Measurements from ENCODE around the gene AKAP13. TPM values are rescaled to one million over a fixed set of nuclear protein-coding genes. Genes with fewer than 3 reads are reported as not detected.

AKAP13 gene
- polyA plus RNA-seq, 4 donors: 71.3 to 100 (median 83.7) TPM

DNA sequence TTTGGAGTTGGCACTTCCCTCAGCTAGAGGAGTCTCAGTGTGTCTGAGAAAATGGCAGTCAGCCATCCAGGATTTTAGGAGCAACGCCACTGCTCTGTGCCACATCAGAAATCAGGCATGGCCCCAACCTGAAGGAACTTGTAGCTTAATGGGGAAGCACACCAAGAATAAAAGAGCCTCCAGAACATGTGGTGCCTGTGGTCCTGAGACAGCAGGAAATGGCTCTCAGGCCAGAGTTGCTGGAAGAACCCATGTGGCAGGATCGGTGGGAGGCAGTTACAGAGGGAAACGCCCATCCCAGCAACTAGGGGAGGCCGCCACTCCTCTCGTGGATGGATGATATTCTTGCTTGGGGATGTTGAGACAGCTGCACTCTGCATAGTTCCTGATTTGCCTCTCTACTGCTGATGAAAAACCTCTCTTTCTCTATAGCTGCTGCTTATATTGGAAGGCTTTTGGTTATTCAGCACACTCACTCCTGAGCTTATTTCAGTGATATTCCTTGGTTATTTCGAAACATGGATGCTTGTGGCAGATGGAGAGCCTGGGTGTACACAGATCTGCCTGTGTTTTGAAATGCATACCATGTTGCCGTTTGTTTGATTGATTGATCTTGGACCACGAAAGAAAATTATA lies 361.9 kb downstream of the AKAP13 start:
- DNase-seq (ENCODE audit: low read depth in 4 of 4, low spot score in 2 of 4): no peak

DNA sequence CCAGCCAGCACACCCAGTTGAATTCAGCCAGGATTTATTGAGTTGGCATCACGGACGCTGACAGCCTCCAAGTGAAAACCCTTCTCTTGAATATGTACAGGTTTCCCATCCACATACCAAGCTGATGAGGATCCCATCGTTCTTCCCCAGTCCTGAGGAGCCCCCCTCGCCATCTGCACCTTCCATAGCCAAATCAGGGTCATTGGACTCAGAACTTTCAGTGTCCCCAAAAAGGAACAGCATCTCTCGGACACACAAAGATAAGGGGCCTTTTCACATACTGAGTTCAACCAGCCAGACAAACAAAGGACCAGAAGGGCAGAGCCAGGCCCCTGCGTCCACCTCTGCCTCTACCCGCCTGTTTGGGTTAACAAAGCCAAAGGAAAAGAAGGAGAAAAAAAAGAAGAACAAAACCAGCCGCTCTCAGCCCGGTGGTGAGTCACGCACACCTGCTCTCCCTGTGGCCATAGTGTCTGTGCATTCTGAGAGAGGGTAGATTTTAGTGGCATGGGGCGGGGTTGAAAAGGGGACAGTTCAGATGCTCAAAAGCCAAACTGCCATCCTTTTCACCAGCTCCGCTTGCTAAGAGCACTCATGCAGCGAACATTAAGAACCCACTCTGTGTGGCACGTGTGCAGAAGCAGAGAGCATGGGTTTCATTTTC lies 363.1 kb downstream of the AKAP13 start:
- DNase-seq (ENCODE audit: low read depth in 4 of 4, low spot score in 2 of 4): no peak

DNA sequence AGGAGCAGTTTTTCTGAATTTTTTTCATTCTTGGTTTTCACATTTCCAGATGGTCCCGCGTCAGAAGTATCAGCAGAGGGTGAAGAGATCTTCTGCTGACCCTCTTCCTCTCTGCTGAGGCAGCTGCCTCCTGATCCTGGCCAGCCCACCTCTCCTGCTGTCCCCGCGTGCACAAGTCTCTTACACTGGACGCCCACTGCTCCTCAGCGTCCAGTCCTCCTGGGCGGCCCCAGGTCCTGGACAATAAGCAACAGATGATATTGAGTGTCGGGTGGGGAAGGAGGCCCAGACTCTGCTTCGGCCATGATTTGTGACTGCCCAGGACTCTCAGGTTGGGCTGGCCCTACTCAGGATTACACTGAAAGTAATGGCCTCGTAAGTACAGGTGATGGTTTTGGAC lies 364.2 kb downstream of the AKAP13 start:
- no peak for DNase-seq (ENCODE audit: low read depth in 4 of 4, low spot score in 2 of 4)

DNA sequence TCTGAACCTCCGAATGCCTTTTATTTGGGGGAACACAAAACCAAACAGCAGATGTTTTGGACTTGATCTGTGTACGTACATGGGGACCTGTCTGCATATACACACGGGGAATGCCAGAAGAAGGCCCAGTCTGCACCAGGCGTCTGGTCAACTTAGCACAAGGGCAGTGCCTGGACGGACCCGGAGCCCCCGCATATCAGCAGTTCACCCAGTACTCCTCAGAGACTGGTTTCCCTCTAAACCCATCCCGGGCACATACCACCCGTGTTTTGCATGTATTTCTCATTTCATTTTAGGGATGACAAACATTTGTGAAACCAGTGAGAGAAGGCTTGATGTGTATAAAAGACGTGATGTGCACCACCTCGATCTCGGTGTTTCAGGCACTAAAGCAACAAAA lies 364.6 kb downstream of the AKAP13 start:
- DNase-seq (ENCODE audit: low read depth in 4 of 4, low spot score in 2 of 4): no peak

DNA sequence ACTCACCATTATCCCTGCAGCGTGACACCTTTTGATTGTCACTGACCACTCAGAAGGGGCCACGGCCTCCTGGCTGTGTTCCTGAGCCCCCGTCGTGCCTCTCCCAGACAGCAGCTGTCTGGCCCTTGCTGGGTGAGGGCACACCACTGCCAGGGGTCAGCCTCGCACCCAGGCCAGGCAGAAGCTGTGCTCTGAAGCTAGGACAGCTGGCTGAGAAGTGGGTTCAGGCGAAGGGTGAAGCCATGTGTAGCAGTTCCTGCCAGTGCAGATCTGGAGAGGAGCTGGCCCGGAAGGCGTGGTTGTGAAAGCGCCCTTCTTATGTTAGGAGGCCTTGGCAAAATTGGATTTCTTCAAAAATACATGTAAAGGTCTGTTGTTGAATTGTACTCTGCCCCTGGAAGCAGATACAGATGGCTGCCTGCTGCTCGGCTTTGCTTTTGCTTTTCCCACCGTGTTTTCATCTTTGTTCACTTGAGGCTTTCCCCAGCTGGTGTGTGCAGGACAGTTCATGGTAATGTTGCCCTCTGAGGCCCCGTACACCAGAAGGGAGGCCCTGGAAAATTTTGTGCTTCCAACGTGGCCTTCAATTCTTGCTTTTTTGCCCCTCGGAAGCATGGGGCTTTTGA lies 365.2 kb downstream of the AKAP13 start:
- DNase-seq (ENCODE audit: low read depth in 4 of 4, low spot score in 2 of 4): no peak

DNA sequence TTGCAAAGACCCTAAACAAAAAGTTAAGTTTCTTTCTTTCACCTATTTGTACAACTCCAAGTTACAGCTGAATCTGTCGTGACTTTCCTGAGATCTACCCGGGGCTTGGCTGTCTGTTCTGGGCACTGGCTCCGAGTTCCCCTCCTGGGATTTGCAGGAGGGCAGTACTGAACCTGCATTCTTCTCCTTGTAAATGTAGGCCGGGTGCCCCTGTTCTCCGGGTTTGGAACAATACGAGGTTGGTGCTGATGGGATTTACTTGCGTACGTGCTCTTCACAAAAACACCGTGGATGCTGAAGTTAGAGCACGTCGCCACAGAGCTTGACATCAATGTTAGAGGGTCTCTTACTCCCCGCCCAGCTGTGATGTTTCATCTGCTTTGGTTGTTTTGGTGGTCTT lies 366.2 kb downstream of the AKAP13 start:
- DNase-seq (ENCODE audit: low read depth in 4 of 4, low spot score in 2 of 4): no peak

DNA sequence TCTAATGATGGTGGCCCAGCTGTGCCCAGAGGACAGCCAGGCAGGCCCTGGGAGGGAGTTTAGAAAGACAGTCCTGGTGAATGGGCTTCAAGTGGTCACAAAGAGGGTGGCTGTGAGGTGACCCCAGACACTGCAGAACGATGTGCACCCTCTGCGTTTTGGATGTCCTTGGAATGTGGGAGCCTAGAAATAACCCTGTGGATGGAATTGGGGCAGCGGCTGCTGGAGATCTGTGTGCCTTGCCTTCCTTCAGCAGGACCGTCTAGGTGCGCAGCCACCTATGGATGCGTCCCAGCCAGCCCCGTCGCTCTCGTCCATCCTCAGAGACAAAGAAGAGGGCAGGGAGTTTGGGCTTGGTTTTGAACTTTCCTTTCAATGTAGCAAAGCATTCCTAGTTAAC lies 367.8 kb downstream of the AKAP13 start:
- no peak for DNase-seq (ENCODE audit: low read depth in 4 of 4, low spot score in 2 of 4)

DNA sequence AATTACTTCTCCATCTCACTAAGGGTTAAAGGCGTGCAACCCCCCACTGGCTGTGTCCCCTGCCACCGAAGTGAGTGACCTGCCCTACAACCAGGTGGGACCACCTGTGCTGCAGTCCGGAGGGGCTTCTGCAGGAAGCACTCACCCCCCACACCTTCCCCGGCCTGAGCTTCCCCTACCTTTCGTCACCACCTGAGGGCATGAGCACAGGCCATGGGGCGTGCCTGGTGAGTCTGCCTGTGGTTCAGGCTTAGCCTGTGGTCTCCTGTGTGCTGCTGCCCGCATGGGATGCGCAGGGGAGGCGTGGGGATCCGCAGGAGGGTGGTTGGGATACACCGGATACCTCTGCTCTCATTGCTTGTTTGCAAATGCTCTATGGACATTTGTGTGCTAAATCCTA lies 368.3 kb downstream of the AKAP13 start:
- DNase-seq (ENCODE audit: low read depth in 4 of 4, low spot score in 2 of 4): no peak

DNA sequence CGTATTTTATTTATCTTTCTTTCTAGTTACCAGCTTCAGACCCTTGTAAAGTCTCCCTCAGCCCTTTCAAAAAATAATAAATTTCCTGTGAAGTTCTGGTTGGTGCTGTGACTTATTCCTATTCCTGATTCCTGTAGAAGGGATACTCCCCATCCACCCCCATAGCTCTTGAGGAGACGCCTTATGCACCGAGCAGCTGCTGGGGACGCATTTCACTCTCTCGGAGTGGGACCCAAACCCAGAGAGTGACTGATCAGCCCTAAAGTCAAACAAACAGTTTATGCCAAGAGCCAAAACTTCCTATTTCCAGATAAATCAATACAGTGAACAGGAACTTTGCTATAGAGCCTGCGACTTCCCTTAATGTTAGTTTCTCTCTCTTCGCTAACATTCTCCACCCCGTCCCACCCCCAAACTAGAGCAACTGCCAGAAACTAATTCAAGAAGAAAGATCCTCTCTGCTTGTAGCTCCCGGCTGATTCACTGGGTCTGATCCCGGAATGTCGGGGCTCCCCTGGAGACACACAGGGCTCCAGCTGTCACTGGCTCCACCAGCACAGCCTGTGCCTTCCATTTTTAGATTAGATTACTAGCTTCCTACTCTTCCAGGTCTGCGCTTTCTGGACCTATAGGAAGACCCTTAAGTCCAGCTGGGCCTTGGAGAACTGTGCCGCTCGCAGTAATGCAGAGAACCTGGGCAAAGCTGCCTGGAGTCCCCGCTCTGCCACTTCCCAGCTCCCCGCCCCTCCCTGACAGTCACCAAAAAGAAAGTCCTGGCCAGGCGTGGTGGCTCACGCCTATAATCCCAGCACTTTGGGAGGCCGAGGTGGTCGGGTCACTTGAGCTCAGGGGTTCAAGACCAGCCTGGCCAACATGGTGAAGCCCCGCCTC lies 369.1 kb downstream of the AKAP13 start:
- no peak for DNase-seq (ENCODE audit: low read depth in 4 of 4, low spot score in 2 of 4)

DNA sequence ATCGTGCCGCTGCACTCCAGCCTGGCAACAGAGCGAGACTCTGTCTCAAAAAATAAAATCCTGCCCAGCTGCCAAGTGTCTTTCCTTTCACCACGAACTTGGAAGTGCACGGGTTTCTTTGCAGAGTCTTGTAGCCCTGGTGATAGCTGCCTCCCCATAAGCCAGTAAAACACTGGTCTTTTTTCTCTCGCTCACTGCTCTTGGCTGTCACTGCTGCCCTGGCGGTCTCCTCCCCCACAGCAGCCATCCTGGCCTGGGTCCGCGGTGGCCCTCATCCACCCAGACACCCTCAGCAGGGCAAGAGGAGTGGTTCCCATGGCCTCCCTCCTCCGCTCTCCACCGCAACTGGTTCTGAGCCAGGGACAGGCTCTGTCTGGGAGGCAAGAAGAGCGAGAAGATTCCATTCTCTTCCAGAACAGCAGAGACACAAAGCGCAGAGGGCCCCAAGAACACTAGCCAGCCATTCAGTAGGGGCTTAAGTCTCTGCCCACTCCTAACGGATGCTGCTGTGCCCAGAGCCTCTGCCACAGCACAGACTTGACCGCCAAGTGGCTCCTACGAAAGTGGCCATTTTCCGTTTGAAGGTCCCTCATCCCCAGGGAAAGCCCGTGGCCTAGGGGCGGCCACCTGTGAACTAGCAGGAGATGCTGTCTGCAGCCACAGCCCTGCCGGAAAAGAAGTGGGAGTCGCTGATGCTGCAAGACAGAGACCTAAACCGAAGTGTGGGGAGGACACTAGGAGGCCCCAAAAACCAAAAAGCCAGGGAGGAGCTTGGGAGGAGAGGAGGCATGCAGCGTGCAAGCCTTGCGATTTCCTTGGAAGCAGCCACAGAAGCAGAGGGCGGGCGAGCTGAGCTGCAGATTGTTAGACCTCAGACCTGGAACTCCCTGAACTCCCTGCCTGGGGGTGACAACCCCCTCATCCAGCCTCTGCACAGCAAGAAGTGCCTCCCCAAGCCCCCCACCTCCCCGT lies 370.2 kb downstream of the AKAP13 start:
- no peak for DNase-seq (ENCODE audit: low read depth in 4 of 4, low spot score in 2 of 4)

DNA sequence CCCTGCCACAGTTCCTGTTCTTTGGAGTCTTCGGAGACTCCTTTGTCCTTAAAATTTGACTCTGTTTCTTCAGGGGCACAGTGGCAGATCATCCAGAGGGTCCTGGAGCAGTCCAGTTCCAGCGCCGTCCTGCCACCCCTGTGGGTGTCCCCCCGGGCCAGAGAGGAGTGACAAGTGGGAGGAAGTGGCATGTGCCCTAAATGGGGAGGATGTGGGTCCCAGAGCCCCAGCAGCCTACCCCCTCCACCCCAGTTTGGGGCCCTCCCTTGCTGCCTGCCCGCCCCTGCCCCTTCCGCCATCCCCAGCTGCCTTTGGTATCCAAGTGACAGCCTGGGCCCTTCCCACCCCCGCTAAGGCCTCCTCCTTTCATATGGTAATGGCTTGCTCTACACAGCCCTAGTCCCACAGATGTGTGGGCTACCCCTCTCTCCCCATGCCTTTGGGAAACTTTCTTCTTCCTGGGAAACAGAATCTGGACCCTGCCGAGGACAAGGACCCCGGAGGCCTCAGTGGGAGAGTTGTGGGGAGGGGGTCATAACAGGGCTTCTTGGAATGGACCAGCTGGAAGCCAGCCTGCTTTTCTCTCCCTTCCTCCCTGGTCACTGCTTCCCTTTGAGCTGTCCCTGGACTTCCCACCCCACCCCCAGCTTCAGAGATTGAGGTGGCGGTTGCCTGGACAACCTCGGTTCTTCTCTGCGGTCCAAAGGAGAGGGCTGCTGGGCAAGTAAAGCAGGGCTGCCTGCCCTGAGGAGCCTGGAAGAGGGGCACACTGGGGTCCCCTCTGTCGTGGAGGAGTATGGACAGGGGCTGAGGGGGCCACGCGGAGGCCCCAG lies 371.1 kb downstream of the AKAP13 start:
- no peak for DNase-seq (ENCODE audit: low read depth in 4 of 4, low spot score in 2 of 4)

DNA sequence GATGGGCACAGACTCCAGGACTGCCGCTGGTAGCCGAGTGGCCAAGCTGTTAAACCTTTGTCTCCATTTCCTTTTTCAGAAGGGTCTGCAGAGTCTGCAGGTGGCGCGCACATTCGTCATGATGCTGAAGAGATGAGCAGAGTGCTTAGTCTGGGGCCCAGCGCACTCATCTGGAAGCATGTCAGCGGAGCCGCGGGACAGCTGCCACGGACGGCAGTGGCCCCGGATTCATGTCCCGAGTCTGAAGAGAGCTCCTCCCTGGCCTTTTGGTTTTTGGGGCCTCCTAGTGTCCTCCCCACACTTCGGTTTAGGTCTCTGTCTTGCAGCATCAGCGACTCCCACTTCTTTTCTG lies 371.7 kb downstream of the AKAP13 start:
- DNase-seq (ENCODE audit: low read depth in 4 of 4, low spot score in 2 of 4): no peak

DNA sequence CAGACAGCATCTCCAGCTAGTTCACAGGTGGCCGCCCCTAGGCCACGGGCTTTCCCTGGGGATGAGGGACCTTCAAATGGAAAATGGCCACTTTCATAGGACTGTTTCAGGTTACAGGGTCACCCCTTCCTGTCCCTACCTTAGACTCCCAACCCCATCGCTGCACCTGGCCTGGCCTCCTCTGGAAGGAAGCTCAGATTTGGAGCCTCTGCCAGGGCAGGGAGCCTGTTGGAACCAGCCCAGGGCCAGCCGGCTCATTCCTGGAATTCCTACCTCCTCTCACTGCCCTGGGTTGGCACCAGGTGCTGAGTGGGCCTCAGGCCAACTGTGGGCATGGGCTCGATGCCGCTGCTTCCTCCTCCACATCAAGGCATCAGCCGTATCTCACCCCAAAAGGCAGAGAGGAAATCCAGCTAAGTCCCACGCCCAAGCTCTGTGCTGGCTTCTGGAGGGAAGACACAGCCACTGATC lies 372.1 kb downstream of the AKAP13 start:
- DNase-seq (ENCODE audit: low read depth in 4 of 4, low spot score in 2 of 4): no peak

DNA sequence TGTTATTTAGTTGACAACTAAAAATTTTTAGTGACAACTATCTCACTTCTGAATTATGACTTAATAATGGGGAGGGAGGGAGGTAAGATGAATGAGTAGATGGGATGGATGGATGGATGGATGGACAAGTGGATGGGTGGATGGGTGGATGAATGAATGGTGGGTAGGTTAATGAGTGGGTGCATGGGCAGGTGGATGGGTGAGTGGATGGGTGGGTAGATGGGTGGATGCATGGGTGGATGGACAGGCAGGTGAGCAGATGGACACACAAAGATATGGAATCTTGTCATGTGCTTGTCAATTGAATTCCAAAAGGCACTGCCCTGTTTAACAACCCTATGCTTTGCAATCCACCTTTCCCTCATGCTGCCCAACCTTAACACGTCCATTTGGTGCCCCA lies 372.9 kb downstream of the AKAP13 start:
- no peak for DNase-seq (ENCODE audit: low read depth in 4 of 4, low spot score in 2 of 4)

DNA sequence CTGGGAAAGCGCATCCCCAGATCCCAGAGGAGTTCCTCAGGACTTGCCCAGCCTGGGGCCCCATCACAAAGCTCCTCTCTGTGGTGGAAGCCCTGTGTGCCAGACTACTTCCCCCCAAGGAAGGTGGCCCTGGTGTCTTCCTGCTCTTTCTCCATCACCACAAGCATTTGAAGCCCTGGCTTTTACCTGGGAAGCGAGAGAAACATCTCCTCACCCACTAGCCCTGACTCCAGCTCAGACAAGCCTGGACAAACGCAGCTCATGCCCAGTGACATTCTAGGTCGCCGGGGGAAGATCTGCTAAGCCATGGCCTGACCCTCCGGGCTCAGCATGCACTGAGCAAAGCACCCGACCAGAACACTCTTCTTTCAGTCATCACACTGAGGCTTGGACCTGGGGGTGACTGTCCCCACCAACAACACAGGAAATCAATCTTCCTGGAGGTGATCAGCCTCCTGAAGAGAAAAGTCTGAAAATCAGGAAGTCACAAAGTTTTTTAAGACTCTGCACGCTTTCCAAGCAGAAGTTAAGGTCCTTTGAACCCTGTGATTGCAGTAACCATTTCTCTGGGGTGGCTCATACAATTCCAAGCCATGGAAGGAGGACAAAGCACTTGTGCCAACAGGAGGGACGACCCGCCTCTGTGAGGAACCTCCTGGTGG lies 373.5 kb downstream of the AKAP13 start:
- DNase-seq (ENCODE audit: low read depth in 4 of 4, low spot score in 2 of 4): no peak

DNA sequence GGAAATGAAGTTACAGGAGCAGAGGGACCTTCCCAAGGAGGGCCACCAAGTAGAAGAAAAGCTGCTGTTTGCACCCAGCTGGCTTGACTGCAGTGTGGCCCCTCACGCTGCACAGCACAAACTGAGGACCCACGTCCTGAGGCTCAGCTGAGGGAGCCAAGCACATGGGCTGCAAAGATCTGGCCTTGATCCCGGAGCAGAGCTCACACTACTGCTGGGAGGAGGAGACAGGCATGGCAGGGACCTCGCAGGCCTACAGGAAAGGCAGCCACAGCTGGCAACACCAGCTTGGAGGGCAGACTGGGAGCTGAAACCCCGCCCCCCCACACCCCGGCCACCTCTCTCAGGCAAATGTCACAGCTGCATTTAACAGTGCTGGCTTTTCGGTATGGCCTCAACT lies 374.6 kb downstream of the AKAP13 start:
- DNase-seq (ENCODE audit: low read depth in 4 of 4, low spot score in 2 of 4): no peak

DNA sequence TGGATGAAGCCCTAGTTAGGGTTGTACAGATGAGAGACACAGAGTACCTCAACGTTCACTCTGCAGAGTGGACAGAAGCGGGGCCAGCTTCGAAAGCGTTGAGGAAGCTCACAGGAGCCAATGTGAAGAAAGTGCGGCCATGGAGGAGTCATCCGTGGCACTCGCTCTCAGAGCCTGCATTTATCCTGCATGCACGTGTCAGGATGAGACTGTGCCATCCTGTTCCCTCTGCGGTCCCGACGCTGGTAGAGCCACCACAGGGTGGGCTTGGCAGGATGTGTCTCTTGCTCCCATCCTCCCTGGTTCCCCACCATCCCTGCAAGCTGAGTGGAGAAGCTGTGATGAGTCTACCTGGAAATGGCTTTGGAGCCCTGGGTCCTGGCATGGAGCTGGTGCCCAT lies 375.1 kb downstream of the AKAP13 start:
- DNase-seq (ENCODE audit: low read depth in 4 of 4, low spot score in 2 of 4): no peak

DNA sequence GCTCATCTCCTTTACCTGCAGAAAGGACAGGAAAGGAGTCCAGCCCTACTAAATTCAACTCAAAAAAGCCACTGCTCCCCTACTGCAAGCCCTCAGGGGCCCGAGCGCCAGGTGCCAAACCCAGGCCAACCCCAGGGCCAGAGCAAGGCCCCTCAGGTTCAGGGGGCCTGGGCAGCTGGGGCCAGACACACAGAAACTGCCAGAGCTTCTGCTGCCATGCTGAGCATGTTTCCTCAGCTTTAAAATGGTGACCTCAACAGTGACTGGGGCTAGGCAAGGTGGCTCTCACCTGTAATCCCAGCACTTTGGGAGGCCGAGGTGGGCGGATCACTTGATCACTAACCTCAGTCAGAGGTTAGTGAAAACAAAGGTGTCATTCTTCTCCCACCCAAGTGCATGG lies 375.5 kb downstream of the AKAP13 start:
- no peak for DNase-seq (ENCODE audit: low read depth in 4 of 4, low spot score in 2 of 4)
